NCI-H345 treated with DMSO at 0.1 percent for 48 hours (cell line): ENCODE measurements around the gene CCL5.
"Not testable (repeated sequence)": the region's sequence is repeated elsewhere in the genome, so short reads cannot be mapped to it uniquely, and the experiment has no call there.

Experiments
- DNase-seq: peaks from one replicate; lab custom pipeline; 2025; ENCODE audit not compliant: unreplicated experiment; lab: John Stamatoyannopoulos, UW

CCL5 gene

GRCh38 chr17:35898283-35899070, 18.3 kb upstream of the CCL5 start:
- DNase-seq = no peak

DNA sequence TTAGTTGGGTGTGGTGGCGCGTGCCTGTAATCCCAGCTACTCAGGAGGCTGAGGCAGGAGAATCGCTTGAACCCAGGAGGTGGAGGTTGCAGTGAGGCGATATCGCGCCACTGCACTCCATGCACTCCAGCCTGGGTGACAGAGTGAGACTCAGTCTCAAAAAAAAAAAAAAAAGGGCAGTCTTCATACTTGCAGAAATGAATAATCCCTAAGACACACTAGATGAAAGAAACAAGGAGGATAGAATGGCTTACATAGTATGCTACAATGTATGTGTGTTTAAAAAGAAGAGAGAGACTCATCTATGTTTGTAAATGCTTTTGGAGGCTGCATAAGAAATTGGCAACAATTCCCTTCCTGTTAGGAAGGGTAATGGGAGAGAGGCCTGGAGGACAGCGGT, 17.6 kb upstream of the CCL5 start:
- not testable (repeated sequence) for DNase-seq

DNA sequence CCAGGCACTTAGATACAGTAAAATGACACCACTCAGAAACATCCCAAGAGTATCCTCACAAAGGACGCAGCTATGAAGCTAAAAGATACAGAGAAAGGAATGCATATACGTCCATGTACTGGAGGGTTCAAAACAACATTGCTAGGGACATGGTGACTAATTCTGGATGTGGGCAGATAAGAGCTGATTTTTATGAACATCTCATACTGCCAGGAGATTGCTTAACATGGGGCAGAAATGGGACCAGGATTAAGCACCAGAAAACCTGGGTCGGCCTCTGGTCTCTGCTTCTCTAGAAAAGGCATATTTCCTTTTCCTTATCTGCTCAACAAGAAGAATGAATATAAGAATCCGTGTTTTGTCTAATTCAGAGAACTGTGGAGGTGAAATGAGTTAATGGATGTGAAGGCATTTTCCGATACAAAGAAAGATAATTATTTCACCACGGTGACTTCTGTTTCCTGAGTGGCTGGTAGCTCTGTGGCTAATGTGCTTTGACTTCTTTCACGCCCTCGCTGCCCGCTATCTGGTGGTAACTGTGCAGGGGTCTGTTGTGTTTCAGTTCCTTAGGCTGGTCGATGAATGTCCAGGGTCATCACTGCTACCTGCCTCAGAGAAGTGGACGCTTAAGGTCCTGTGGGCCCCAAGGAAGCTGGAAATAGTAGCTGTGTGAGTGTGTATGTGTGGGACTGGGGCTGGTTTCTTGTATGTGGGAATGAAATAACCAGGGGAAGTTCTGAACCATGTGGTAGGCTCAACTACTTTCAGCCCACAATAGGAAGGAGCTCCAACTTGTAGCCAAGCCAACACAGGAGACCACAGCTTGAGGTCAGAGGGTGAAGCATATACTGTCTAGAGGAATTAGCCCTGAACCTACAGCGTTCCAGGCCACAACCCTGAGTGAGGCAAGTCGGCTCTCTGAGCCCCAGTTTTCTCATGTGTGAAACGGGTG, 15.8 kb upstream of the CCL5 start:
- no peak for DNase-seq

DNA sequence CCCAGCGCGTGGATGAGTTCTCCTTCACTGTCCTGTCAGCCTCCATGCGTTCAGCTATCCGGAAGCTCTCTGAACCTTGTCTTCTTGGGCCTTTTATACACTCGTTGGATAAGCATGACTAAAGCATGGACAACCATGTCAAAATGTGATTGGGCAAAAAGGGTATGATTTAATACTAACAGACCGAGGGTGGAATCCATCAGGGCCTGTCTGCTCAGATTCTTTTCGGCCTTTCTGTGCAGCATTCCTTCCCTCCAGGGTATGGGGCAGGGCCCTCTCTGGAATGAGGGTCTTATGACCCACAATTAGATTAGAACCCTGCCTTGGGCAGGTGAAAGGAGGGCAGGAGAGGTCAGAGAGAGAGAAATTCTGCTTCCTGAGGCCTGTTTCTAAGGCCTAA, 14.0 kb upstream of the CCL5 start:
- no peak for DNase-seq

- no peak for DNase-seq
Observed at GRCh38 chr17:35893751-35894150, 13.6 kb upstream of the CCL5 start.

DNA sequence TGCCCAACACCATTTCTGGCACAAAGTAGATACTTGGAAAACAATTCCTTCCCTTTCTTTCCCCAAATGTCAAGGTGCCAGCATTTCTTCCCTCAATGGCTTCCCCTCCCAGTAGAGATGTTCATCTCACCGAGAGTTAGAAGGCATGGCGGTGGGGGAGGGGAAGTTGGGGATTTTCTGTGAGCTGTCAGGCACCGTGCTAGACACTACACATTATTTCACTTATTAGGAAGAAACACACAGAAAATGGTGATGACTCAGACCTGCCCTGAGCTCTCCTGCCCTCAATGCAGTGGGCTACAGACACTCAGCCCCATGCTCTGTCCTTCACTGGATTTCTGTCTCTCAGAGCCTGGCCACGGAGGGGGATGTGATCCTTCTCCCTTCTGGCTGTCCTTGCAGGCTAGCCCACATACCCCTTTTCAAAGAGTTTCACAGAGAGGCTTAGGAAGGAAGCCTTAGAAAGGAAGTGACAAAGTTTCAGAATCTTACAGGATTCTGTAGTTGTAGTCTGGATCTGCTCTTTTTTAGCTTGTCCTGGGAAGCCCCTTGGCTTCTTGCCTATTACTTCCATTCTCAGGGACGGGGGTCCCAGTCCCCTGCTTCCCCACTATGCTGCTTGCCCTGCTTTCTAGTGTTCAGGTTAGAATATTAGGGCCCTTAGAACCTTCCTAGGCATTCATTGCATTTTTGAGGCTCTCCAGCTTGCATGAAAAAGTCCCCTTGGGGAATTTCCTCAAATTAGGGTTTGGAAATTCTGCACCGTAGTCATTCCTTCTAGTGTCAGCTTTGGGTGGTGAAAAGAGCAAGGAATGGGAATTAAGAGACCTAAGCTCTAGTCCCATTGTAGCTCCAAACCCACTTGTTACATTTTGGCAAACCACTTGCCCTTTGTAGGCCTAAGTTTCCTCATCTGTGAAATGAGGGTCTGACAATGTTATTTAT, 12.2 kb upstream of the CCL5 start:
- DNase-seq = no peak

GRCh38 chr17:35891269-35891668, 11.1 kb upstream of the CCL5 start:
- no peak for DNase-seq

GRCh38 chr17:35890774-35891155, 10.6 kb upstream of the CCL5 start:
- DNase-seq = peak; percentile 45

DNA sequence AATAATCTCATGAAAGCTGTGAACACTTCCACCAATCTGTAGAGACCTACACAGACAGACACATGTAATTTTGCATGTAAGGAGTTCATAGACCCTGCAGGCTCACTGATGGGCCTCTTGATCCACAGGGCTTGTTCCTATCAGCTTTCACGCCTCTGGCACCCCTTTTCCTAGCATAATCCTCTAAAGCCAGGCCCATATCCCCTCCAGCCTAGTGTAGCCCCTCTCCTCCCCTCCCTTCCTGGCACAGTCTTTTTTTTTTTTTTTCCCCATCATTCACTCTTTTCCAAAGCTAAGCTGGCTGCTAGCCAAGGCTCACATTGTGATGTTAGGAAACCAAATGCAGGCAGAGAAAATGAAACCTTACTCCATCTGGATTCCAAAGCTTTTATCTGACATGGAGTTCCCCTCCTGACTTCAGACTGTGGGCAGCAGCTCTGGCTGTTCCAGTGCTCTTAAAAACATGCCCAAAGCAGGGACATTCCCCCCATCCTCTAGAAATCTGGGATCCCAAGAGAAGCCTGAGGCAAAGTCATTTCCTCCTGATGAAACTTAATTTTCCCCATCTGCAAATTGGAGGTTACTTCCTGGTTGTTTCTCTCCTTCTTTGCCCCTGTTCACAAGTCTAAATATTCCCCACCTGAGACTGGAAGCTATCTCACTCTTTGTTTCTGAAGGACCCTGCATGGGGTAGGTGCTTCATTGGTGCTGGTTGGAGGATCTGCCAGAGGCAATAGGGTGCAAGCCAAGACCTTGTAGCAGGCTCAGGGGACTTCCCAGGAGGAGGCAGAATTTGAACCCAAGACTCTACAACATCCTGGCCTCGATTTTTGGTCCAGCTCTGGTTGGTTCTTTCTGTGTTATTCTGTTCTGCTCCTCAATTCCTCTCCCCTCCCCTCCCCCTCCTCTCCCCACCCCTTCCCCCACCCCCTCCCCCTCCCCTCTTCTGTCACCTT, 9.9 kb upstream of the CCL5 start:
- DNase-seq = peak; percentile 34

GRCh38 chr17:35889241-35889640, 9.1 kb upstream of the CCL5 start:
- DNase-seq = no peak

DNA sequence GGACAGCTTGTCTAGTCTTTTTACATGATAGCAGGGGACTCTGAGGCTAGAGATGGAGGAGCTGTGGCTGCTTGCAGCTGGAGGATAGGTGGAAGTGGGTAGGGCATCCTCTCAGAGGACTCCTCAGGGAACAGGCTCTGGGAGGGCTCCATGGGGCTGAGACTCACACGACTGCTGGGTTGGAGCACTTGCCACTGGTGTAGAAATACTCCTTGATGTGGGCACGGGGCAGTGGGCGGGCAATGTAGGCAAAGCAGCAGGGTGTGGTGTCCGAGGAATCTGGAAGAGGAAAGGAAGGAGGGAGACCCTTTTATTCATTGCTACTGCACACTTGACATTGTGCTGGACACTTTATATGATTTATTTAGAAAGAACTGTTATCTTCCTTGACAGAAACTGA, 1.8 kb downstream of the CCL5 start:
- DNase-seq = no peak

GRCh38 chr17:35877345-35878029, 2.7 kb downstream of the CCL5 start:
- no peak for DNase-seq

DNA sequence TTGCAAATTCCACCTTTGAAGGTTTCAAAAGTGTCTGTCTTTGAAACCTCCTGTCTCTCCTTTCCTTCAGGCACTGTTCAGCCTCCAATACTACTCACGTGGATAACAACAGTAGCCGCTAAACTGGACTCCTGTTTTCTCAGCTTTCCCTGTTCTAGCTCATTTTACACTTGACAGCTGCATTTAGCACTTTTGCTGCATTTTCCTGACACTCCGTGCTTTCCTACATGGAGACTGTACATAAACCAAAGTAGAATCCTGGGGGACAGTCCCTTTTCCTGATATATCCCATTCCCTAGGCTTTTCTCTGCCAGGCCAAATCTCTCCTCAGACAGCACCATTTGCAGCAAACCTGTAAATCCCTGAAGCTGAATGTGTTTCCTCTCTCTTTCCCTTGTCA, 3.6 kb downstream of the CCL5 start:
- DNase-seq = no peak

DNA sequence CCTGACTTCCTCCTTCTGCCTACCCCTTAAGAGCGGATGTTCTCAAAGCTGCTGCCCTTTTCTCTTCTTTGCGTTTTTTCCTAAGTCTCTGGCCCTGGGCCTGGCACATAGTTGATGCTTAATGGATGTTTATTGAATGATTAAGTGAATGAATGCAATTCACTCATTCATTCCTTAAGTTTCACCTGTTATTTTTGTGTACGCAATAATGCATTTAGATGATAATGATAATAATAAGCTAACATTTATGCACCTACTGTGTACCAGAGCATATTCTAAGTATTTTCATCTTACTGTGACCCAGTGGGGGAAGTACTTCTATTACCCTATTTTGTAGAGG, 4.4 kb downstream of the CCL5 start:
- DNase-seq = no peak

DNA sequence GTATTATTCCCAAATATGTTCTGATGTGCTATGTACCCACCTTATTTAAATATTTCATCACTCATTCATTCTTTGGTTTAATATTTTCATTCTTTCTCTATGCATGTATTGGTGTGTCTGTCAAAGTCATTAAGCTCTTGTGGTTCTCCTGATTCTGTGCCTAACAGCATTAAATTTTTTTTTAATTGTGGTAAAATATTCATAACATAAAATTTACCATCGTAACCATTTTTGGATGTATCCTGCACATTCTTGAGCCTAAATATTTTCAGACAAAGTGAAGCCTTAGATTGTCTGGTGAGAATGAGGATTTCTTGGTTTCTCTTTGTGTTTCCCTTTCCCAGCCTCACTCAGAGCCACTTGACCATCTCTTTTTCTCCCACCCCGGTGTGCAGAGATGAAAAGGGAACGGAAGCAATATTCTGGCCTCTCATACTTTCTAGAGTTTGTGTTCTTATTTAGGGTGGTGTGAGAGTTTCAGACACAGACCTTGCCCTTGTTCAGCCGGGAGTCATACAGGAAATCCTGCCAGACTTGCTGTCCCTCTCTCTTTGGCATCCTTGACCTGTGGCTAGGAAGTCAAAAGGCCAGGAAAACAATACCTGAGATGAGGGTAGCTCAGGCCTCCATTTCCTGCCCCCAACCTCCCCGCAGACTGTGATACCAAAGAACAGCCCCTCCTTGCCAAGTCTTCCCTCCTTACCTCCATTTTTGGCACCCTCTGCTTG, 4.9 kb downstream of the CCL5 start:
- no peak for DNase-seq

- DNase-seq = no peak
Observed at GRCh38 chr17:35872196-35872980, 7.8 kb downstream of the CCL5 start.

GRCh38 chr17:35870906-35871819, 9.0 kb downstream of the CCL5 start:
- no peak for DNase-seq
